ENCODE results near the gene CPS1. TPM values are rescaled to one million over a fixed set of nuclear protein-coding genes. Genes with fewer than 3 reads are reported as not detected.

CPS1 gene
- total RNA-seq, 2 experiments from 2014 or later = 0.41 to 0.67 TPM

DNA sequence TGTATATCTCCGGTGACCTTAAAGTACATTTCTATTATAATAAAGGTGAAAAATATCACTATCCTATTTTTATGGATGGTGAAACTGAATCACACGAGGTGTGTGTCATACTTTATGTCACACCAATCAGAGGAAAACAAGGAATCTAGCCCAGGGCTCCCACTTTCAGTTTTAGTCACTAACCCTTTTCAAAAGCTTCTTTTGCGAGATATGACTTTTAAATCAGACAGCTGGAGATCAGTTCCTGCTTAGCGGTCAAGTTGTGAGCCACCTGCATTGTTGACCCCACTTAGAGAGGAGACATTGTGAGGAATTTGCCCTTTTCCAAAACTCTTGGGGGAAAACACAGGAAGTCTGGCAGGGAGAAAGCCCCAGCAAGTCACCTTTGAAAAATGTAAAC, 70.5 kb downstream of the CPS1 start:
- Mint-ChIP-seq H3K36me3 (ENCODE audit: low read depth) (no peaks in the 10 kb centered on the region), H3K27ac (no peak overlapping the region), H3K4me3 (no peak overlapping the region), H3K27me3 (no peaks in the 10 kb centered on the region), H3K4me1 (ENCODE audit: low read depth) (no peaks in the 10 kb centered on the region), H3K9me3 (no peaks in the 10 kb centered on the region)
- DNase-seq (no peak), ATAC-seq (ENCODE audit: poor library complexity) (no peak)
- TF ChIP-seq, protein P1, sequence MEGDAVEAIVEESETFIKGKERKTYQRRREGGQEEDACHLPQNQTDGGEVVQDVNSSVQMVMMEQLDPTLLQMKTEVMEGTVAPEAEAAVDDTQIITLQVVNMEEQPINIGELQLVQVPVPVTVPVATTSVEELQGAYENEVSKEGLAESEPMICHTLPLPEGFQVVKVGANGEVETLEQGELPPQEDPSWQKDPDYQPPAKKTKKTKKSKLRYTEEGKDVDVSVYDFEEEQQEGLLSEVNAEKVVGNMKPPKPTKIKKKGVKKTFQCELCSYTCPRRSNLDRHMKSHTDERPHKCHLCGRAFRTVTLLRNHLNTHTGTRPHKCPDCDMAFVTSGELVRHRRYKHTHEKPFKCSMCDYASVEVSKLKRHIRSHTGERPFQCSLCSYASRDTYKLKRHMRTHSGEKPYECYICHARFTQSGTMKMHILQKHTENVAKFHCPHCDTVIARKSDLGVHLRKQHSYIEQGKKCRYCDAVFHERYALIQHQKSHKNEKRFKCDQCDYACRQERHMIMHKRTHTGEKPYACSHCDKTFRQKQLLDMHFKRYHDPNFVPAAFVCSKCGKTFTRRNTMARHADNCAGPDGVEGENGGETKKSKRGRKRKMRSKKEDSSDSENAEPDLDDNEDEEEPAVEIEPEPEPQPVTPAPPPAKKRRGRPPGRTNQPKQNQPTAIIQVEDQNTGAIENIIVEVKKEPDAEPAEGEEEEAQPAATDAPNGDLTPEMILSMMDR (IDR thresholded peaks at IDR 0.05) = no peak
- POLR2A ChIA-PET = no interaction called here
- Histone ChIP-seq H3K9me3 (ENCODE audit: control insufficient read depth in 1 of 2, insufficient read depth in 1 of 2, low read length in 2 of 2) (no peaks in the 10 kb centered on the region), H3K4me1 (ENCODE audit: insufficient read depth, low read length) (no peaks in the 10 kb centered on the region), H3K36me3 (ENCODE audit: insufficient read depth, low read length) (no peaks in the 10 kb centered on the region), H3K27me3 (ENCODE audit: control insufficient read depth in 1 of 2, insufficient read depth in 2 of 2, low read length in 2 of 2) (no peaks in the 10 kb centered on the region), H3K27ac (ENCODE audit: low read depth in 1 of 2, low read length in 2 of 2) (no peak overlapping the region), H3K4me3 (ENCODE audit: low read length) (no peak overlapping the region)
- intact Hi-C loops (cut with DNase I, micrococcal nuclease) = no loop called here
- CTCF ChIA-PET = no interaction called here

DNA sequence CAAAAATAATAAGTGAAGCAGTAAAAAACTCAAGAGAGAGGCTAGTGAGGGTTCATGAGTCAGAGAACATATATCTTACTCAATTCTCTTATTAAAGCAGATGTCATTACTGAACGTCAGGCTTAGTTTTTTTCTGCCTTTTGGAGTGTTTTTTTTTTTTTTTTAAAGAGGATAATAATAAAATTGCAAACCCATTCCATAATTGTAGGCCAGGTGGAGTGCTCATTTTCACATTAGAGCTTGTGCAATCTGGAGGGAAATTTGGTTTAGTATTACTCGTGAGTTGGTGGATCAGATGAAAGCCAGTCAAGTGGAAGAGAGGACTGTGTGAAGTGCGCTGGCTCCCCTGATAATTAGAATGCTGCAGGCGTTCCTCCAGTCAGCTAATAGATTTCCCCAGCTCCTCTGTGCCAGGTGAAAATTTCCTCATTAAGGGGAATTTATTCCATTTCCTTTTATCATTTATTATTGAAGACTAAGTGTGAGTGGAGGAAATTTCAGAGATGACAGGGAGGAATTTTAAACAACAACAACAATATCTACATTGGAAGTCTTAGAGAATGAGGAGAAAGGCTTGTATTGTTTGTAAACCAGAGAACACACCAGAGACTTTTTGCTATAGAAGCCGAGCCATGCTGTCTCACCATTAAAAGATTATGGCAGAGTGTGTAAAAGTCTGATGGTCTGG, 74.6 kb downstream of the CPS1 start:
- Mint-ChIP-seq H3K27me3 (no peaks in the 10 kb centered on the region), H3K9me3 (no peaks in the 10 kb centered on the region), H3K4me1 (ENCODE audit: low read depth) (no peaks in the 10 kb centered on the region), H3K4me3 (no peak overlapping the region), H3K36me3 (ENCODE audit: low read depth) (no peaks in the 10 kb centered on the region), H3K27ac (no peak overlapping the region)
- no peaks in the 10 kb centered on the region for H3K36me3 ChIP-seq (ENCODE audit: insufficient read depth, low read length)
- H3K9me3 ChIP-seq (ENCODE audit: control insufficient read depth in 1 of 2, insufficient read depth in 1 of 2, low read length in 2 of 2) = no peaks in the 10 kb centered on the region
- H3K4me3 ChIP-seq (ENCODE audit: low read length) = no peak overlapping the region
- no peaks in the 10 kb centered on the region for H3K4me1 ChIP-seq (ENCODE audit: insufficient read depth, low read length)
- TF ChIP-seq, protein P1 (IDR thresholded peaks at IDR 0.05) = no peak
- H3K27ac ChIP-seq (ENCODE audit: low read depth in 1 of 2, low read length in 2 of 2) = no peak overlapping the region
- ChIA-PET POLR2A (no interaction called here), CTCF (no interaction called here)
- H3K27me3 ChIP-seq (ENCODE audit: control insufficient read depth in 1 of 2, insufficient read depth in 2 of 2, low read length in 2 of 2) = no peaks in the 10 kb centered on the region
- no peak for ATAC-seq (ENCODE audit: poor library complexity)
- no peak for DNase-seq
- intact Hi-C loops (cut with DNase I, micrococcal nuclease) = no loop called here

DNA sequence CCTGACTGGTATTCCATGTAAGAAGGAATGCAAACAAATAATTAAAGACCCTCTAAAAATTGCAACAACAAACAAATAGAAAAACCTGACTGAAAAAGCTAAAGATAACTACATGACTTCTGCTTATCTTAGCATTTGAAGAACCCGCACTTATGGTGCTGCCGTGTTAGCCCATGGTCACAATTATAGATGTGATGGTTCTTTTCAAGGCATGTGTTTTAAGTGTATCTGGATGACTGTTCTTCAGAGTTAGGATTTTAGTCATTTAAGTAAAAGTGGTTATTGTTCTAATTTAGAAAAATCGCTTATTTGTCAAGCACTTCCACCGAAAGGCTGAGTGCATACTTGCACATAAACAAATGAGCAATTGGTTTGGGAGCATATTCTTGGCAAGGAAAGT, 77.3 kb downstream of the CPS1 start:
- no peak overlapping the region for H3K27ac Mint-ChIP-seq
- no peaks in the 10 kb centered on the region for H3K9me3 Mint-ChIP-seq
- no peak overlapping the region for H3K4me3 ChIP-seq (ENCODE audit: low read length)
- DNase-seq (no peak), ATAC-seq (ENCODE audit: poor library complexity) (no peak)
- H3K27me3 Mint-ChIP-seq = no peaks in the 10 kb centered on the region
- no peaks in the 10 kb centered on the region for H3K9me3 ChIP-seq (ENCODE audit: control insufficient read depth in 1 of 2, insufficient read depth in 1 of 2, low read length in 2 of 2)
- CTCF ChIA-PET = no interaction called here
- no peak overlapping the region for H3K27ac ChIP-seq (ENCODE audit: low read depth in 1 of 2, low read length in 2 of 2)
- H3K4me1 Mint-ChIP-seq (ENCODE audit: low read depth) = no peaks in the 10 kb centered on the region
- H3K27me3 ChIP-seq (ENCODE audit: control insufficient read depth in 1 of 2, insufficient read depth in 2 of 2, low read length in 2 of 2) = no peaks in the 10 kb centered on the region
- no peak overlapping the region for H3K4me3 Mint-ChIP-seq
- H3K4me1 ChIP-seq (ENCODE audit: insufficient read depth, low read length) = no peaks in the 10 kb centered on the region
- TF ChIP-seq, protein P1 (IDR thresholded peaks at IDR 0.05) = no peak
- POLR2A ChIA-PET = no interaction called here
- H3K36me3 ChIP-seq (ENCODE audit: insufficient read depth, low read length) = no peaks in the 10 kb centered on the region
- intact Hi-C loops (cut with DNase I, micrococcal nuclease) = no loop called here
- H3K36me3 Mint-ChIP-seq (ENCODE audit: low read depth) = no peaks in the 10 kb centered on the region
